GM23248 (cell line): ENCODE results near the gene ATG7. TPM values are rescaled to one million over a fixed set of nuclear protein-coding genes. Genes with fewer than 3 reads are reported as not detected.

Source experiments
- DNase-seq: peaks from one replicate; pipeline ENCODE4 v3.0.0-alpha.2; 2015
- H2AFZ ChIP-seq: fragments of 200-600 bp; sonication (generic); 2 replicates; pipeline ENCODE4 v1.6.1; 2016; ENCODE audit warnings: antibody characterized with exemption
- H3F3A ChIP-seq: fragments of 200-600 bp; sonication (generic); 2 replicates; pipeline ENCODE4 v1.6.1; 2016; ENCODE audit warnings: mild to moderate bottlenecking, antibody characterized with exemption, mixed run types; ENCODE audit not compliant: insufficient read depth
- H3K27ac ChIP-seq: fragments of 200-600 bp; sonication (generic); 2 replicates; pipeline ENCODE4 v1.5.1; 2016; ENCODE audit warnings: mild to moderate bottlenecking
- H3K27me3 ChIP-seq: fragments of 200-600 bp; sonication (generic); replicated peaks from 2 replicates; pipeline ENCODE4 v1.6.1; 2016; ENCODE audit warnings: mild to moderate bottlenecking; ENCODE audit not compliant: insufficient read depth
- H3K36me3 ChIP-seq: fragments of 200-600 bp; sonication (generic); 2 replicates; pipeline ENCODE4 v1.6.1; 2016; ENCODE audit warnings: low read depth, mild to moderate bottlenecking
- H3K4me1 ChIP-seq: fragments of 200-600 bp; sonication (generic); 2 replicates; pipeline ENCODE4 v1.6.1; 2016; ENCODE audit warnings: mild to moderate bottlenecking; ENCODE audit not compliant: insufficient read depth
- H3K4me2 ChIP-seq: fragments of 200-600 bp; sonication (generic); one replicate; pipeline ENCODE4 v1.6.1; 2016; ENCODE audit warnings: mild to moderate bottlenecking; ENCODE audit not compliant: unreplicated experiment
- H3K4me3 ChIP-seq: fragments of 200-600 bp; sonication (generic); 2 replicates; pipeline ENCODE4 v1.5.1; 2016; ENCODE audit warnings: mild to moderate bottlenecking
- H3K79me2 ChIP-seq: fragments of 200-600 bp; sonication (generic); 2 replicates; pipeline ENCODE4 v1.6.1; 2016; ENCODE audit warnings: mild to moderate bottlenecking; ENCODE audit not compliant: insufficient read depth
- H3K9ac ChIP-seq: fragments of 200-600 bp; sonication (generic); 2 replicates; pipeline ENCODE4 v1.6.1; 2016; ENCODE audit warnings: mild to moderate bottlenecking
- H3K9me2 ChIP-seq: fragments of 200-600 bp; sonication (generic); 2 replicates; pipeline ENCODE4 v1.6.1; 2016; ENCODE audit warnings: mixed run types, mild to moderate bottlenecking, moderate library complexity; ENCODE audit not compliant: insufficient read depth
- H3K9me3 ChIP-seq: fragments of 200-600 bp; sonication (generic); one replicate; pipeline ENCODE4 v1.6.1; 2017; ENCODE audit warnings: low read depth
- H4K20me1 ChIP-seq: fragments of 200-600 bp; sonication (generic); 2 replicates; pipeline ENCODE4 v1.6.0; 2016; ENCODE audit not compliant: insufficient read depth
- EZH2 ChIP-seq: fragments of 200-600 bp; sonication (generic); IDR thresholded peaks from 2 replicates; pipeline ENCODE4 v1.6.1; 2018; ENCODE audit warnings: antibody characterized with exemption, mild to moderate bottlenecking; ENCODE audit not compliant: insufficient read depth, poor library complexity, severe bottlenecking
- EZH2phosphoT487 ChIP-seq: fragments of 200-600 bp; sonication (generic); IDR thresholded peaks from 2 replicates; pipeline ENCODE4 v1.6.1; 2018; ENCODE audit warnings: antibody characterized with exemption, moderate library complexity, mild to moderate bottlenecking, low read depth; ENCODE audit not compliant: insufficient read depth
- WGBS, 2 experiments: methylation state at CpG; one replicate each; pipeline ENCODE4 v1.1.6; 2015 to 2017; ENCODE audit warnings: low lambda C conversion rate in 2 of 2, low coverage in 1 of 2; ENCODE audit errors: missing lambda C conversion rate in 2 of 2; 5-methylcytosine and 5-hydroxymethylcytosine counted together
- in situ Hi-C: fragments of 300-500 bp; cut with MboI; formaldehyde crosslinking; loops from 2 replicates; pipeline ENCODE4 v1.15.0; 2020
- polyA plus RNA-seq: library from polyadenylated mRNA; unstranded; fragments of >200 nt; fragmentation: Nextera tagmentation; extraction: Ambion mirVana; gene quantifications from 2 replicates; pipeline ENCODE4 v1.2.1, GENCODE V29; 2016
- total RNA-seq: library from RNA; depleted of rRNA; stranded (reverse); fragments of >200 nt; shearing (Covaris generic); gene quantifications from 2 replicates; pipeline ENCODE4 v1.2.3, GENCODE V29; 2014

The ATG7 gene
- total and polyA plus RNA-seq, 2 experiments from 2014 or later = 40.5 to 67.5 TPM

GRCh38 chr3:11386465-11387113 is 114.4 kb downstream of the ATG7 start:
- H3K9me2 ChIP-seq = no peaks in the 10 kb centered on the region
- no peaks in the 10 kb centered on the region for H3K27me3 ChIP-seq

GRCh38 chr3:11389386-11390268 is 117.4 kb downstream of the ATG7 start:
- Histone ChIP-seq H3K4me1 (peaks cover 20% of the 10 kb centered on the region; the same call in 1 of the 2 replicates), H3K27ac (peak overlapping the region; percentile 9; the same call in 1 of the 2 replicates), H3K9me2 (no peaks in the 10 kb centered on the region), H2AFZ (no peak overlapping the region), H3K79me2 (0 out of 2 replicates have a peak, but pooled peaks cover 9% of the 10 kb centered on the region), H3K9ac (no peak overlapping the region), H3K4me2 (no peak overlapping the region), H3K27me3 (no peaks in the 10 kb centered on the region), H3F3A (peaks cover 10% of the 10 kb centered on the region; the same call in 1 of the 2 replicates), H3K4me3 (no peak overlapping the region), H3K9me3 (peaks cover 3% of the 10 kb centered on the region), H4K20me1 (no peaks in the 10 kb centered on the region), H3K36me3 (no peaks in the 10 kb centered on the region)
- no peak for TF ChIP-seq EZH2
- no peak for TF ChIP-seq EZH2phosphoT487
- 72 to 73% methylated on average over 10 of the region's 10 CpGs for WGBS, 2 experiments
- in situ Hi-C loops = loop anchor here (10.0 kb wide), 1 partner anchor 445 kb away; no protein-coding TSS in a partner anchor
- DNase-seq = peak; percentile 54

More at GRCh38 chr3:11386465-11387113, 114.4 kb downstream of the ATG7 start:
- TF ChIP-seq EZH2phosphoT487 (no peak), EZH2 (no peak)
- Histone ChIP-seq H3K27ac (no peak overlapping the region), H3K9ac (no peak overlapping the region), H3F3A (peaks cover 10% of the 10 kb centered on the region), H4K20me1 (no peaks in the 10 kb centered on the region), H3K36me3 (0 out of 2 replicates have a peak, but pooled peaks cover 6% of the 10 kb centered on the region), H3K79me2 (0 out of 2 replicates have a peak, but pooled peaks cover 3% of the 10 kb centered on the region), H3K4me1 (peaks cover 14% of the 10 kb centered on the region; the same call in 1 of the 2 replicates), H3K4me3 (no peak overlapping the region), H2AFZ (no peak overlapping the region), H3K9me3 (peaks cover 3% of the 10 kb centered on the region), H3K4me2 (no peak overlapping the region)
- WGBS, 2 experiments = 84 to 86% methylated on average over 2 of the region's 2 CpGs
- no peak for DNase-seq
- in situ Hi-C loops = loop anchor here (10.0 kb wide), 1 partner anchor 448 kb away; no protein-coding TSS in a partner anchor

- DNase-seq = peak; percentile 8
- 0 out of 2 replicates have a peak, but pooled peaks cover 9% of the 10 kb centered on the region for H3K79me2 ChIP-seq
- H3K9me2 ChIP-seq = no peaks in the 10 kb centered on the region
- H2AFZ ChIP-seq = no peak overlapping the region
- no peak overlapping the region for H3K4me3 ChIP-seq
- H3K9ac ChIP-seq = no peak overlapping the region
- in situ Hi-C loops = no loop called here
- peaks cover 20% of the 10 kb centered on the region; the same call in 1 of the 2 replicates for H3K4me1 ChIP-seq
- WGBS, 2 experiments = 61 to 64% methylated on average over 5 of the region's 5 CpGs
- no peaks in the 10 kb centered on the region for H4K20me1 ChIP-seq
- no peaks in the 10 kb centered on the region for H3K27me3 ChIP-seq
- peaks cover 3% of the 10 kb centered on the region for H3K9me3 ChIP-seq
- no peak for TF ChIP-seq EZH2phosphoT487
- no peak for TF ChIP-seq EZH2
- peak overlapping the region; percentile 9; the same call in 1 of the 2 replicates for H3K27ac ChIP-seq
- peaks cover 10% of the 10 kb centered on the region; the same call in 1 of the 2 replicates for H3F3A ChIP-seq
- no peak overlapping the region for H3K4me2 ChIP-seq
- H3K36me3 ChIP-seq = no peaks in the 10 kb centered on the region
Measured at GRCh38 chr3:11390411-11391131, 118.4 kb downstream of the ATG7 start.
